NCI-H69 (cell line): ENCODE results near the gene GSE1.
A peak's percentile ranks its signal among the peaks of the same experiment; 100 is the strongest.

Experiments used
- DNase-seq: peaks from one replicate; lab custom pipeline; 2025; lab: John Stamatoyannopoulos, UW

Gene GSE1

GRCh38 chr16:85612801-85613603 lies at the start of gene GSE1:
GSE1 (plus strand) TSS chr16:85613322; CDS start chr16:85613392, 70 bp downstream.
- DNase-seq, result peak; percentile 94

- no peak for DNase-seq
Observed at GRCh38 chr16:85563515-85564276, 49.4 kb upstream of the GSE1 start.

- no peak for DNase-seq
Observed at GRCh38 chr16:85564277-85565051, 48.7 kb upstream of the GSE1 start.

GRCh38 chr16:85565340-85565739 lies 47.8 kb upstream of the GSE1 start:
- no peak for DNase-seq

GRCh38 chr16:85565801-85566526 lies 47.2 kb upstream of the GSE1 start:
- DNase-seq, result peak; percentile 26

- DNase-seq, result peak; percentile 37
Observed at GRCh38 chr16:85566561-85567100, 46.5 kb upstream of the GSE1 start.

GRCh38 chr16:85567101-85567866 lies 45.8 kb upstream of the GSE1 start:
- peak; percentile 64 for DNase-seq

- no peak for DNase-seq
Observed at GRCh38 chr16:85567935-85568334, 45.2 kb upstream of the GSE1 start.

- DNase-seq, result no peak
Observed at GRCh38 chr16:85568519-85568918, 44.6 kb upstream of the GSE1 start.

- DNase-seq, result no peak
Observed at GRCh38 chr16:85569039-85569614, 44.0 kb upstream of the GSE1 start.

GRCh38 chr16:85569615-85570212 lies 43.4 kb upstream of the GSE1 start:
- DNase-seq, result peak; percentile 89

- DNase-seq, result no peak
Observed at GRCh38 chr16:85570213-85570734, 42.8 kb upstream of the GSE1 start.

- DNase-seq, result peak; percentile 39
Observed at GRCh38 chr16:85570735-85571562, 42.2 kb upstream of the GSE1 start.

GRCh38 chr16:85571563-85571812 lies 41.6 kb upstream of the GSE1 start:
- DNase-seq, result no peak

- DNase-seq, result no peak
Observed at GRCh38 chr16:85571813-85572619, 41.1 kb upstream of the GSE1 start.

- no peak for DNase-seq
Observed at GRCh38 chr16:85573045-85573695, 40.0 kb upstream of the GSE1 start.
